ENCODE data around the gene SOHLH1.

- TF ChIP-seq EZH2phosphoT487 (IDR thresholded peaks at IDR 0.05; ENCODE audit: insufficient read depth, low read depth) (no peak), EZH2 (IDR thresholded peaks at IDR 0.05; ENCODE audit: insufficient read depth, poor library complexity, severe bottlenecking) (no peak)
Measured at GRCh38 chr9:135743021-135743420, 43.7 kb upstream of the SOHLH1 start.

Data from GM23248 (cell line).